AG10803 (cell line): ENCODE measurements around the gene LRRC28.

Experiments
- DNase-seq: peaks from one replicate; pipeline ENCODE4 v3.0.0; 2010; ENCODE audit warnings: low read depth
- H3K4me3 ChIP-seq: 2 replicates; pipeline ENCODE4 v1.5.1; 2011; ENCODE audit warnings: mild to moderate bottlenecking, low read length, control low read depth
- CTCF ChIP-seq: conservative IDR thresholded peaks from 2 replicates; pipeline ENCODE4 v1.5.1; 2011; ENCODE audit warnings: mild to moderate bottlenecking, low read length, control low read depth, inconsistent platforms

The LRRC28 gene

GRCh38 chr15:99366013-99366412, 114.7 kb downstream of the LRRC28 start:
- DNase-seq: no peak
- TF ChIP-seq CTCF: no peak
- no peak overlapping the region for H3K4me3 ChIP-seq

GRCh38 chr15:99368743-99369142, 117.5 kb downstream of the LRRC28 start:
- no peak overlapping the region for H3K4me3 ChIP-seq
- TF ChIP-seq CTCF: no peak
- DNase-seq: no peak

GRCh38 chr15:99369196-99369595, 117.9 kb downstream of the LRRC28 start:
- no peak for TF ChIP-seq CTCF

GRCh38 chr15:99371180-99372103, 120.2 kb downstream of the LRRC28 start:
- TF ChIP-seq CTCF: peak; percentile 32
- no peak overlapping the region for H3K4me3 ChIP-seq
- DNase-seq: peak; percentile 66

More at GRCh38 chr15:99369196-99369595, 117.9 kb downstream of the LRRC28 start:
- no peak for DNase-seq
- H3K4me3 ChIP-seq: no peak overlapping the region

- no peak for DNase-seq
- no peak; the same call in 1 of the 2 replicates for TF ChIP-seq CTCF
- H3K4me3 ChIP-seq: no peak overlapping the region
Measured at GRCh38 chr15:99385005-99385669, 133.9 kb downstream of the LRRC28 start.

GRCh38 chr15:99385865-99386264, 134.6 kb downstream of the LRRC28 start:
- TF ChIP-seq CTCF: no peak
- DNase-seq: peak; percentile 48
- no peak overlapping the region for H3K4me3 ChIP-seq
